Measurements from ENCODE around the gene MOGAT1. TPM values are rescaled to one million over a fixed set of nuclear protein-coding genes. Genes with fewer than 3 reads are reported as not detected.
"Not testable (repeated sequence)": the region's sequence is repeated elsewhere in the genome, so short reads cannot be mapped to it uniquely, and the experiment has no call there.

The MOGAT1 gene
- total RNA-seq, 1 donor from 2014 or later = not detected

DNA sequence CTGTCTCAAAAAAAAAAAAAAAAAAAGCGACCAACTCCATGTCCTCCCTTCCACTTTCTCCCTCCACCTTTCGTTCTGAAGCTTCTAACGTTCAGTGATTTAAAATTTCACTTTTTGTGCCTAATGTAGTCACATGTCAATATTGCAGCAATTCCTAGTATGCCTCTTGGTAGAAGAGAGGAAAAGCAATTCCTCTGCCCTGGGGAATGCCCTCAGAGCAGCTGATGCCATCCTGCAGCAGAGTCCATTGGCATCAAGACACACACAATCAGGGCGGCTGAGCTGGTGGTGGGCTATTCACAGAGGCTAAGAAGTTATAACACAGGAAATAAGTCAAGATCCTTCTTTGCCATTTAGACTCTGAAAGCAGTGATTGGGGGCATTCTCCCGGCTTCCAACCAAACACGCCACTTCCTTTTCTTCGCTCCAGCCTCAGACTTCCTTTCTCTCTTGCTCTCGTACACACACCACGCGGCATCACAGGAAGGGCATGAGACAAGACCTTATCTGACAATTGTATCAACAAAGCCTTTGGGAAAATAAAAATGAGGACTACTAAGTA lies 71.9 kb downstream of the MOGAT1 start:
- DNase-seq = no peak

DNA sequence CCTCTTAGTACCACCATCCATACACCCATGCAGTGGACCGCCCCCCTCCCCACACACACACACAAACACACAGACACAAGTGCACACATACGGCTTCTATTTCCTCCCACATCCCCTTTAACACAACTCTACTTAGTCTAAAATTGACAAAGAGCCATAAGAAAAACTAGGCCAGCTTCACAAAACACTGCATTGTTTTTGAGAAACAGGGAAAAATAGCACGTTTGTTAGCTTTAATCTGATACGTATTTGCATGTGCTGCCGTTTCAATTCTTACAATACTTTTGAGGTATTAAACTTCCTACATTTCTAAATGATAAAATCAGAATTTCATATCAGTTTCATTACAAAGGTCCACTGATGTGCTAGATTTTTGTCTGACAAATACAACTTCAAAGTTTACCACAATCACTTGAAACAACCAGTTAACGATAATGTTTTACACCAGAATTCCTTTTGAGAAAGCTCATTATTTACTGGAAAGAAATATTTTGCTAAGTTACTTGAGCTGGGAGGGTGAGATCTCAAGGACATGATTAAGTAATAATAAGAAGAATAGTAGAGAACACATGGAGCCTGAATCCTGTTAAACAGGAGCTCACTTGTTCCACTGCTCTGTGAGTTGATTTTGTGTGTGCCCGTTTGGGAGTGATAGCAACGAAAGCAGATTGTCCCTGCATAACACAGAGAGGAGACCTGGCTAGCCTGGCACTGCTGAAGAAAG lies 74.5 kb downstream of the MOGAT1 start:
- DNase-seq = no peak

GRCh38 chr2:222747526-222748160 lies 76.2 kb downstream of the MOGAT1 start:
- DNase-seq = no peak

- no peak for DNase-seq
Observed at GRCh38 chr2:222750533-222750932, 79.1 kb downstream of the MOGAT1 start.

- DNase-seq = no peak
Observed at GRCh38 chr2:222751238-222751637, 79.8 kb downstream of the MOGAT1 start.

- DNase-seq = no peak
Observed at GRCh38 chr2:222751821-222752719, 80.6 kb downstream of the MOGAT1 start.

DNA sequence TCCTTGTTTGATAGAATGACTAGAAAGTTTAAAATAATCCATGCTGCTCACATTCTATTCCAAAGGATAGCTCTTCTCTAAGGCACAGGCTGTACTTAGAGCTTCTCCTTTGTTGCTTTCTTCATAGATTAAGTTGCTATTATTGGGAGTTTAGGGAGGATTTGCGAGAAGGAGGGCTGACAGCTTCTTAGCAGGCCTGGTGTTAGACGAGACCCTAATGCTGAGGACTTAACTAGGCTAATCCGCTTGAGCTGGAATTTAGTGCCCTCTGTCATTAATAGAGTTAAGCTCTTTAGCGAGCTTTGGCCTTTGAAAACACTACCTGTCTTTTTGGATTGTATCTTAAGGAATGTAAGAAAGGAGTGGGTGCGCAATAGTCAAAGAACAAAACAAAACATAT lies 81.3 kb downstream of the MOGAT1 start:
- no peak for DNase-seq

- no peak for DNase-seq
Observed at GRCh38 chr2:222753251-222753824, 81.9 kb downstream of the MOGAT1 start.

DNA sequence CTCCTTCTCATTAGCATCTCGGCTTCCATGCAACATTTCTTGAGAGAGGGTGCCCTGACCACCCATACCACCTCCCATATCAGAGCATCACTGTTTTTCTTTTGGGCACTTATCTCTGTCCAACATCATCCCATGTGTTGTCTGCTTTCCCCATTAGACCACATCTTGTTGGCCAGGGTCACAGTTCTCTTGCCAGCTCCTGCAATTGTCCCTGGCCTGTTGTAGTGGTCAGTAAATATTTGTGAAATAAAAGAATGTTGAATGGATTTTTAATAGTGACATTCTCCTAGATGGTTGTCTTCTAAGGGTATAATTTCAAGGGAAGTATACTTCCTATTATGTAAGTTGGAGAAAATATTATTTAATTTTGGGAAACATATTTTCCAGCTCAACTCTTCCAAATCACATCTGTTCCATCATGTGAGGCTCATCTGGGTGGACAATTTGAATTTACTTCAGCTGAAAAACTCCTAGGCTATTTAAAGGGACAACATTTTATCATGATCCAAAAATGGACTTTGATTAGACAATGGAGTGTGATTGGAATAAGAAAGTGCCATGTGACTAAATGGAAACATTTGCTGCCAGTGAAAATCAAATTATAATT lies 83.0 kb downstream of the MOGAT1 start:
- no peak for DNase-seq

DNA sequence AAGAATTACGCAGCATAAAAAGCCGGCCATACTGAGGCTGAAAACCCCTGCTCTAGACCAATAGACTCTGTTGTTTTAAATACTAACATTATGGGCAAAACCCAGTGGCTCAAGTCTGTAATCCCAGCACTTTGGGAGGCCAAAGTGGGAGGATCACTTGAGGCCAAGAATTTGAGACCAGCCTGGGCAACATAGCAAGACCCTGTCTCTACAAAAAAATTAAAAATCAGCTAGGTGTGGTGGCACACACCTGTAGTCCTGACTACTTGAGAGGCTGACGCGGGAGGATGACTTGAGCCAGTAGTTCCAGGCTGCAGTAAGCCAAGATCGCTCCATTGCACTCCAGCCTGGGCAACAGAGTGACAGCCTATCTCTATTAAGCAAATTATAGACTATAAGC lies 84.1 kb downstream of the MOGAT1 start:
- not testable (repeated sequence) for DNase-seq

- DNase-seq = no peak
Observed at GRCh38 chr2:222756362-222756831, 84.9 kb downstream of the MOGAT1 start.

GRCh38 chr2:222756951-222757650 lies 85.6 kb downstream of the MOGAT1 start:
- no peak for DNase-seq

Other genes starting within 250 kb of the MOGAT1 start
- 1.2 TPM for gene SGPP2, start 247.1 kb upstream of the MOGAT1 start, total RNA-seq
- 33.8 TPM for gene FARSB, start 15.6 kb upstream of the MOGAT1 start, total RNA-seq
- 255 TPM for gene ACSL3, start 189.4 kb downstream of the MOGAT1 start, total RNA-seq